Activated naive CD8-positive, alpha-beta T cell treated with anti-CD3 and anti-CD28 coated beads, Interleukin-2, amount 10 ng/mL, durations not matched to agents 7 days and 5 days (primary cell): ENCODE data around the gene LY6G6F. TPM values are rescaled to one million over a fixed set of nuclear protein-coding genes. Genes with fewer than 3 reads are reported as not detected.

Experiments used
- ATAC-seq: fragments of 150-1000 bp; cut with Tn5 transposase; one replicate; pipeline ENCODE4 v1.10.0; 2021; ENCODE audit warnings: low read depth, moderate library complexity
- POLR2A ChIA-PET: fragments of 350-600 bp; sonication (Branson Sonifier 250); formaldehyde crosslinking; loops from one replicate; lab custom pipeline; 2021; ENCODE audit warnings: antibody characterized with exemption; lab: Charles Lee
- DNase-seq: peaks from one replicate; pipeline ENCODE4 v3.0.0; 2021
- H3K27ac Mint-ChIP-seq: one replicate; pipeline ENCODE4 v1.8.0; 2022; ENCODE audit warnings: mild to moderate bottlenecking, mixed read lengths
- H3K27me3 Mint-ChIP-seq: one replicate; pipeline ENCODE4 v1.8.0; 2022; ENCODE audit warnings: mild to moderate bottlenecking, moderate library complexity, mixed read lengths
- H3K36me3 Mint-ChIP-seq: one replicate; pipeline ENCODE4 v1.8.0; 2021; ENCODE audit warnings: mild to moderate bottlenecking, mixed read lengths
- H3K4me1 Mint-ChIP-seq: one replicate; pipeline ENCODE4 v1.8.0; 2021; ENCODE audit warnings: mixed read lengths
- H3K4me3 Mint-ChIP-seq: one replicate; pipeline ENCODE4 v1.8.0; 2022; ENCODE audit warnings: mild to moderate bottlenecking, moderate library complexity, mixed read lengths
- H3K9me3 Mint-ChIP-seq: one replicate; pipeline ENCODE4 v1.8.0; 2021; ENCODE audit warnings: mixed read lengths
- total RNA-seq, 2 experiments: library from RNA; stranded (reverse); gene quantifications; one replicate each; pipeline ENCODE4 v1.2.3, GENCODE V29; 2021

The LY6G6F gene, protein sequence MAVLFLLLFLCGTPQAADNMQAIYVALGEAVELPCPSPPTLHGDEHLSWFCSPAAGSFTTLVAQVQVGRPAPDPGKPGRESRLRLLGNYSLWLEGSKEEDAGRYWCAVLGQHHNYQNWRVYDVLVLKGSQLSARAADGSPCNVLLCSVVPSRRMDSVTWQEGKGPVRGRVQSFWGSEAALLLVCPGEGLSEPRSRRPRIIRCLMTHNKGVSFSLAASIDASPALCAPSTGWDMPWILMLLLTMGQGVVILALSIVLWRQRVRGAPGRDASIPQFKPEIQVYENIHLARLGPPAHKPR
- not detected for total RNA-seq

DNA sequence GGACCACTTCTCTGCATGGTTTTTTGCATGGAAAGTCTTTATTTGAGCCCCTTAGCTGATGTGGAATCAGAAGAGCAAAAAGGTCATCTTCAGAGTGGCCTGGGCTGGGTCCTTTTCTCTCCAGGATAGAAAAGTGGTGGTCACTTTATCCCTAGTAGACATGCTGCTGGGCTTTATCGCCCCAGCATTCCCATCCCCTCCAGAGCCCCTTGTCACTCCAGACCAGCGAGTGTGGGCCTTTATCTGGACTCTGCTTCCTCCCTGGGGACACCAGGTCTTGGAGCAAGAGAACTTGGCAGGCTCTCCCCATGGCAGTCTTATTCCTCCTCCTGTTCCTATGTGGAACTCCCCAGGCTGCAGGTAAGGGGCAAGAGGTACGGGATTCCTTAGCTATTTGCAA, at the start of gene LY6G6F:
Gene LY6G6F (plus strand): TSS at position 268 of the 400 bp plus-strand sequence. CDS start 41 bp downstream, at position 309.
- no peaks in the 10 kb centered on the region for H3K9me3 Mint-ChIP-seq
- peaks cover 20% of the 10 kb centered on the region for H3K4me1 Mint-ChIP-seq
- no peak within 1 kb of the TSS for H3K4me3 Mint-ChIP-seq
- no peaks in the 10 kb centered on the region for H3K36me3 Mint-ChIP-seq
- DNase-seq (no peak), ATAC-seq (no peak)
- H3K27me3 Mint-ChIP-seq, result peaks cover 3% of the 10 kb centered on the region
- POLR2A ChIA-PET, result interaction anchor here (0.9 to 5.4 kb wide), 2 partner anchors 9 to 32 kb away, joined by 3 to 34 read pairs; partner anchors contain the start of genes LY6G6D and MSH5
- no peak within 1 kb of the TSS for H3K27ac Mint-ChIP-seq

DNA sequence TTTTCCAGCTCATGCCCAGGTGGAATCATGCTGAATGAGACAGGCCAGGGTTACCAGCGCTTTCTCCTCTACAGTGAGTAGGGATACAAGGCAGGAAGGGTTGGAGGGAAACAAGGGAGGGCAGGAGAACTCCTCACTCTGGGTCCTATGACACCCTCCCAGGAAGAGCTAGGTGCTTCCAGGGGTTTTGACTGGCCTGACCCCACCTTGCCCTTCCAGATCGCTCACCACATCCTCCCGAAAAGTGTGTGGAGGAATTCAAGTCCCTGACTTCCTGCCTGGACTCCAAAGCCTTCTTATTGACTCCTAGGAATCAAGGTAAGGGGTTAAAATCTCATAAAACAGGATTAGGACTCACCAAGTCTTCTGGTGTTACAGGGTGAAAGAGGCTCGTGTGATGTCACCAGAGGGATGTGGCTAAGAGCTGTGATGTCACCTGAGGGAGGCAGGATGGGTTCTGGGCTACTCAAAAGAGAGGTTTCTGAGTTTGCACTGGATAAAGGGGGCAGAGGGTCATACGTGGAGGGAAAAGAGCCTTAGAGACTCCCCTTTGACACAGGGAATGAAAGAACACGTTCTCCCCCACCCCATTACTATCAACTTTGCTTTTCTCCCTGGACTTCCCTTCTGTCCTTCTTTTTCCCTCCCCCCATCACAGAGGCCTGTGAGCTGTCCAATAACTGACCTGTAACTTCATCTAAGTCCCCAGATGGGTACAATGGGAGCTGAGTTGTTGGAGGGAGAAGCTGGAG, 49.1 kb upstream of the LY6G6F start:
- no peak for DNase-seq
- no peaks in the 10 kb centered on the region for H3K27me3 Mint-ChIP-seq
- H3K4me1 Mint-ChIP-seq, result peaks cover 50% of the 10 kb centered on the region

DNA sequence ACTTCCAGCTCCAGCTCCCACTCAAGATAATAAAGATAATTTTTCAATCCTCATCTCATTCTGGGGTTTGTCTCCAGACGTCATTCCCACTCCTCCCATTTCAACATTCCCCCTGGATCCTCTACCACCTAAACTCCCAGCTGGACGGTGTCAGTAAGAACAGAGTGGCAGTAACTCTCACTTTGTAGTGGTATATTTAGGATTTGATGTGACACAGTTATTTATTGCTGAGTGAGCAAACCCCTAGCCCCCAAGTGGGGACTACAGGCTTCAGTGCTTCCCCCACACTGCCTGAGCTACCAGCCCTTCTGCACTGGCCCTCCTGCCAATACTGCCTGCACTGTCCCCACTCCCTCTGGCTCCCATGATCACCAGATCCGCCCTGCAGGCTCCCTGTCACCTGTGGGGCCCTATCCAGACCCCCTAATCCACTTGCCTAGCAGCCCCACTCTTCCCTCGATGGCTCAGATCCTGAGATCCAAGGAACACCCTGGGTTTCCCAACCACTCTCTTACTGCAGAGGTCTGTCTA, 48.4 kb upstream of the LY6G6F start:
- peak overlapping the region; percentile 92 for H3K4me3 Mint-ChIP-seq
- H3K27ac Mint-ChIP-seq, result peak overlapping the region; percentile 89
- POLR2A ChIA-PET, result interaction anchor here (0.5 to 2.0 kb wide), 4 partner anchors 36 to 129 kb away, joined by 3 to 9 read pairs (median 4); partner anchors contain the start of gene DDX39B
- H3K27me3 Mint-ChIP-seq, result no peaks in the 10 kb centered on the region
- DNase-seq (no peak), ATAC-seq (no peak)
- peaks cover 34% of the 10 kb centered on the region for H3K36me3 Mint-ChIP-seq
- H3K9me3 Mint-ChIP-seq, result no peaks in the 10 kb centered on the region
- H3K4me1 Mint-ChIP-seq, result peaks cover 51% of the 10 kb centered on the region

More for the DNA sequence above, 49.1 kb upstream of the LY6G6F start:
- H3K4me3 Mint-ChIP-seq, result peak overlapping the region; percentile 92
- H3K9me3 Mint-ChIP-seq, result no peaks in the 10 kb centered on the region
- POLR2A ChIA-PET, result interaction anchor here (0.5 to 1.1 kb wide), 2 partner anchors 46 to 80 kb away, joined by 3 read pairs; no protein-coding TSS in a partner anchor
- H3K36me3 Mint-ChIP-seq, result peaks cover 29% of the 10 kb centered on the region
- no peak for ATAC-seq
- peak overlapping the region; percentile 89 for H3K27ac Mint-ChIP-seq

DNA sequence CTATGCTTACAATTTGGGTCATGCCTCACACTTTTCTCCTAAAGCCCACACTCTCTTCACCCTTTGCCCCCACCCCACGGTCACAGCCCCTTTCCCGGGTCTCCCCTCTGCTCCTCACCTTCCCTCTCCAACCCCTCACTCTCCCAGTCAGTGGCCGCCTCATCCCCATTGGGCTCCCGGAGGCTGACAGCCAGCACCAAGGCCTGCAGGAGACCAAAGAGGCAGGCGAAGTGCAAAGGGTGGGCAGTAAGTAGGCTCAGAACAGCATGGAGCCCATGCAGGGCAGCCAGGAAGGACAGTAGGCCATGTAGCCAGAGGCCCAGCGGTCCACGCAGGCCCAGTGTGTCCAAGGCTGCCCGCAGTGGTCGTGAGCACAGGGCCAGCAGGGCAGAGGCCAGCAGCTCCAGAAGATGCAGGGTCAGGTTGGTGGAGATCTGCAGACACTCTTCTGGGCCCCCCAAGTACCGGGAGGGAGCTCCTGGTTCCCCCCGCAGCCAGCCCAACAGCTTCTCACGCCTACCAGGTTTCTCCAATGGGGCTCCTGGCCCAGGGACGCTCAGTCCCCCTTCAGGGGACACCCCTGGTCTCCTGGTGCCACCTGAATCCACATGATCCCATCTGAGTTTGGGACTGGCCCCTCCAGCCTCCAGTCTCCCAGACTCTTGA, 47.5 kb upstream of the LY6G6F start:
- ATAC-seq, result no peak
- Mint-ChIP-seq H3K9me3 (no peaks in the 10 kb centered on the region), H3K4me1 (peaks cover 58% of the 10 kb centered on the region), H3K4me3 (peak overlapping the region; percentile 92), H3K27me3 (no peaks in the 10 kb centered on the region), H3K27ac (peak overlapping the region; percentile 89), H3K36me3 (peaks cover 41% of the 10 kb centered on the region)
- POLR2A ChIA-PET, result interaction anchor here (0.6 to 2.7 kb wide), 8 partner anchors 13 to 1917 kb away, joined by 3 to 21 read pairs (median 4); partner anchors contain the start of gene DDX39B
- DNase-seq, result no peak

DNA sequence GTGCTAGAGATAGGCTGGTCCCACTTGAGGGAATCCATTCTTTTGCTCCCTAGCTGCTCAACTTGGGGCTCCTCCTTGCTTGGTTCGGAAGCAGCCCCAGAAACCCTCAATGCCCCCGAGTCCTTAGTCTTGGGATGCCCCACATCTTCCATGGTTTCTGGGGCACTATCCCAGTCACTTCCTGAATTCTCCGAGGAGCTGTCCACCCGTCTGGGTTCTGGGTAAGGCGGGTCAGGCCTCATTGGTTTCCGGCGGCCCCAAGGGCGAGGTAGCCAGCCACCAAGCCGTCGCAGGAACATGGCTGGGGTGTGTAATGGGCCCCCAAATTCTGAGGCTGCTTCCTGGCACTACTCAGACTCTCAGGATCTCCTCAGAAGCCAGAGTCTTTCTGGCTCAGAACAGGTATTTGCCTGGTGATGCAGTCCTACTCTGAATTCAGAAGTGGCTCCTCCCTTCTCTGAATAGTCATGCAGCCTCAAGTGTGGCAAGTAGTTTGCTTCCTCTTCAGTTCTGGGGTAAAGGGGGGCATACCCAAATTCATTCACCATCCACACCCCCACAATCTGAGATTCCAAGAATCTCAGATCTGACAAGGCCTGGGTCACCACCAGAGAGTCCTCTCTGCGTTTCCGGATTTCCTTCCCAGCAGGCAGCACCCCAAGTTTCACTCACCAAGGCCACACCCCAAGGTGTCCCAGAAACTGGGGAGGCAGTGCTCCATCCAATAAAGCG, 46.9 kb upstream of the LY6G6F start:
- DNase-seq (no peak), ATAC-seq (peak; percentile 53)
- Mint-ChIP-seq H3K9me3 (no peaks in the 10 kb centered on the region), H3K36me3 (peaks cover 46% of the 10 kb centered on the region), H3K27ac (peak overlapping the region; percentile 89), H3K27me3 (no peaks in the 10 kb centered on the region), H3K4me1 (peaks cover 61% of the 10 kb centered on the region), H3K4me3 (peak overlapping the region; percentile 92)
- POLR2A ChIA-PET, result interaction anchor here (1.0 to 7.0 kb wide), 11 partner anchors 7 to 242 kb away, joined by 3 to 138 read pairs (median 4); partner anchors contain the start of genes ABHD16A, APOM, BAG6 and CLIC1

DNA sequence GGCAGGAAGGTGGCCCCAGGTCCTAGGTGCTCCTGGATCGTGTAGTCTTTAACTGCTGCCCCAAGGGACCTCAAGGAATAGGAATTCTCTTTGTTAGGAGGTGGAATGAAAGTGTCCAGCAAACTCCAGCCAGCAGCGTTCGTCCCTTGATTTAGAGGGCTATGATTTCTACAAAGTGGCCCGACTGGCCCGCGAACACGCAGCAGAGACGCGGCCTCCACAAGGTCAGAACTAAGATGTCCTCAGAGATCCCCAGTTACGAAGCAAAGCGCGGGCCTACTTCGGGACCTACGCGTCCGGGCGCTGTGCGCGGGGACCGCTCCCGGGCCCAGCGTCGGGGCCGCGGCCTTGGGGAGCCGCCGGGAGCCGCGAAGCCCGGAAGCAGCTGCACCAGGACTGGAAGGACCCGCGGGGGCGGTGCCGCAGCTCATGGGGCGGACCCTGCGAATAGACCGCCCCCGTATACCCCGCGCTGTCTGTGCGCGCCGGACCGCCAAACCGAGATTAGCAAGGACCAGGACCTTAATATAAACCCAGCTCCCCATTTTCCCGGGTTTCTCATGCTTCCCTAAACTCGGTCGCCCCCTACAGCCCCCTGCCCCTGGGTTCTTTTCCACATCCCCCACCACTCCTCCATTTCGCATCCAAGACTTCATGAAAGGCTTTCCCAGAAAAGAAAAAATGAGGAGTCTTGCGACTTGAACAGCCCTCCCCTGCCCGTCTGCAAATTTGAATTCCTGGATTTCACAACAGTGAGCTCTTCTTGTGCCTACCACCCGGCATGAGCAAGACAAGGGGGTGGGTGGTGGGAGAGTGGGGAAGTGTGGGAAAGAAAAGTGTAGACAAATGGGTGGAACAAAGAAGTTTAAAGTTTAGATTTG, 46.0 kb upstream of the LY6G6F start, which contains the start of gene C6orf47:
Gene C6orf47 (minus strand): TSS at position 398 of the 881 bp plus-strand sequence. CDS start 831 bp downstream, outside the sequence.
- H3K9me3 Mint-ChIP-seq, result no peaks in the 10 kb centered on the region
- DNase-seq (peak; percentile 88), ATAC-seq (peak; percentile 69)
- peaks cover 56% of the 10 kb centered on the region for H3K4me1 Mint-ChIP-seq
- peak within 1 kb of the TSS; percentile 89 for H3K27ac Mint-ChIP-seq
- H3K4me3 Mint-ChIP-seq, result peak within 1 kb of the TSS; percentile 92
- H3K36me3 Mint-ChIP-seq, result peaks cover 44% of the 10 kb centered on the region
- H3K27me3 Mint-ChIP-seq, result no peaks in the 10 kb centered on the region
- POLR2A ChIA-PET, result interaction anchor here (0.6 to 7.0 kb wide), 13 partner anchors 8 to 242 kb away, joined by 3 to 138 read pairs (median 4); partner anchors contain the start of genes ABHD16A, APOM, BAG6 and CLIC1

DNA sequence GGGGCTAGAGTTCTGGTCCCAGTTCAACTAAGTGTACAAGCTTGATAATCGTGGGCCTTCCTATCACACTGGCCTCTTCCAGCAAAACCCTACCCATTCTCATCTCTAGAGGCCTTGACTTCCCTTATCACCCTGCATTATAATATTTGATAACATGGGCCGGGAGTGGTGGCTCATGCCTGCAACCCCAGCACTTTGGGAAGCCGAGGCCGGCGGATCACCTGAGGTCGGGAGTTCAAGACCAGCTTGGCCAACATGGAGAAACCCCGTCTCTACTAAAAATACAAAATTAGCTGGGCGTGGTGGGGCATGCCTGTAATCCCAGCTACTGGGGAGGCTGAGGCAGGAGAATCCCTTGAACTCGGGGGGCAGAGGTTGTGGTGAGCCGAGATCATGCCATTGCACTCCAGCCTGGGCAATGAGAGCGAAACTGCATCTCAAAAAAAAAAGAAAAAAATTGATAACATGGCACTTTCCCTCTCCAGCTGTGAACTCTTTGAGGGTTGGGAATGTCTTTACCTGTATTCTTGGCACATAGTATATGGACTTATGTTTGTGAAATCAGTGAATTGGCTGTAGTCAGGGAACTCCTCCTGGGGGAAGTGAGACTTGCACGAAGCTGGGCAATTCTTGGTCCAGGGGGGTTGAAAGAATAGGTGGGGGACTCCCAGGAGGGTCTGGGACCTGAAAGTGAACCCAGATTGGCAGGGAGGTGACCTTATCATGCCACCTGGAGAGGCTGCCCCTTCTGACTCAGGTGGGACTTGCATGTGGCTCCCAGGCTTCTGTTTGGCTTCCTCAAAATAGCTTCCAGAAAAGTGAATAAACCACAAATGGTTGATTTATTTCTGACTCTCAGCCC, 45.2 kb upstream of the LY6G6F start:
- peak overlapping the region; percentile 79 for H3K27ac Mint-ChIP-seq
- no peaks in the 10 kb centered on the region for H3K9me3 Mint-ChIP-seq
- H3K4me3 Mint-ChIP-seq, result peak overlapping the region; percentile 92
- ATAC-seq (no peak), DNase-seq (no peak)
- POLR2A ChIA-PET, result interaction anchor here (0.6 to 7.0 kb wide), 13 partner anchors 8 to 241 kb away, joined by 3 to 138 read pairs (median 4); partner anchors contain the start of genes ABHD16A, APOM, BAG6 and CLIC1
- H3K4me1 Mint-ChIP-seq, result peaks cover 52% of the 10 kb centered on the region
- peaks cover 48% of the 10 kb centered on the region for H3K36me3 Mint-ChIP-seq
- H3K27me3 Mint-ChIP-seq, result no peaks in the 10 kb centered on the region

DNA sequence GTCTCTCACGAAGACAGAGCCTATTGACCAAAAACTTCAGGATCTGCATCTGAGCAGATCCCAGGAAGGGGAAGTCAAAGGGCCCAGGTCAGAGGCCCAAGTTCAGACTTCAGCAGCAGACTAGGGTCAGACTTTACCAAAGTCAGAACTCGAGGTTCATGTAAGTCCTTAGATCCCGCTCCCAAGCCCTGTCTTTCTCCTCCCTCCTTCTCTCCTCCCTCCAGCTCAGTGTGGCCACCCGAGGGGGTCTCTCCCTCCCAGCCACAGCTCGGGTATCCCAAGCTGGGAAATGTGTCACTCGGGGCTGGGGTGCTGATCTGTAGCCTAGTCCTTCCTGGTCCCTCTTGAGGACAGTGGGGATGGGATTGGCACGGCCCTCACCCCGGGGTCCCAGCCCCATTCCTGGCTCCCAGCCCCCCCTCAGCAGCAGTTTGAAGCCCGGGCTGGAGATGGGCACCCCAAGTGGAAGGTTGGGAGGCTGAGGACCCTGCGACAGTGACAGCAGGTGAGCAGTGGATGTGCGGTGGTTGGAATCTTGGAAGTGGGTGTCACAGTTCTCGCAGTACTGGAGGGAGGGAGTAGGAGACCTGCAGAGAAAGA, 44.4 kb upstream of the LY6G6F start:
- H3K36me3 Mint-ChIP-seq, result peaks cover 51% of the 10 kb centered on the region
- DNase-seq, result no peak
- ATAC-seq, result no peak
- no peaks in the 10 kb centered on the region for H3K9me3 Mint-ChIP-seq
- peak overlapping the region; percentile 68 for H3K4me3 Mint-ChIP-seq
- POLR2A ChIA-PET, result interaction anchor here (0.6 to 7.0 kb wide), 5 partner anchors 9 to 179 kb away, joined by 3 to 138 read pairs (median 4); partner anchors contain the start of genes APOM, BAG6 and LSM2
- H3K27ac Mint-ChIP-seq, result peak overlapping the region; percentile 45
- H3K4me1 Mint-ChIP-seq, result peaks cover 54% of the 10 kb centered on the region
- H3K27me3 Mint-ChIP-seq, result no peaks in the 10 kb centered on the region

DNA sequence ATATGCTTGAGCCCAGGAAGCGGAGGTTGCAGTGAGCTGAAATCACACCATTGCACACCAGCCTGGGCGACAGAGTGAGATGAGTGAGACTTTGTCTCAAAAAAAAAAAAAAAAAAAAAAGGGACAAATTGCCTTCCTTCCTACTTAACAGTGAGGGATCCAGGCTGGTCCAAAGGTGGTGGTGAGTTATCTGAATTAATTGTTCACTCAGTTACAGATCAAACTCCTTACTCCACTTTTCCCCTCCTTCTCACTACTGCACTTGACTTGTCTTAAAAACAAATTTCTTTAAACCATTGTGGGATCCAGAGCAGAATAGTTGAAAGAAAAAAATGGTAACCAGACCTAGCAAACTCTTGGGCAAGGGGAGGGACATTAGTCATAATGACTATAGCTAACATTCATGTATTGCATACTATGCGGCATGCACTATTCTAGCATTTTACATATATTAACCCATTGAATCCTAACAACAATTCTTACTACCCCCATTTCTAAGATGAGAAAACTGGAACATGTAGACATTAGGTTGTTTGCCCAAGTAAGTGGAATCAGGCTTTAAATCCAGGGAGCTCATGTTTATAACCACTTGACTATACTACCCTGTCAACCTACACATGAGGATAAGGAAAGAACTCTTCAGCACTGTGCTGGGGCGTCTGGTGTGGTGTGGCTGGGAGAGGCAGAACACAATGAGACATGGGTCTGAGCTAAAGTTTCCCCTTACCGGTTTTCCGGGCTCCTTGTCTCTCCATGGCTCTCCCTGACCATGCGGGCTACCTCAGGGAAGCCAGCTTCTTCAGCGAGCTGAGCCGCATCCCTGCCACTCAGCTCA, 43.3 kb upstream of the LY6G6F start:
- DNase-seq (no peak), ATAC-seq (no peak)
- Mint-ChIP-seq H3K4me1 (peaks cover 52% of the 10 kb centered on the region), H3K27ac (peak overlapping the region; percentile 98), H3K27me3 (no peaks in the 10 kb centered on the region), H3K9me3 (no peaks in the 10 kb centered on the region), H3K4me3 (peak overlapping the region; percentile 96), H3K36me3 (peaks cover 55% of the 10 kb centered on the region)
- POLR2A ChIA-PET, result interaction anchor here (0.8 to 7.0 kb wide), 9 partner anchors 10 to 159 kb away, joined by 3 to 138 read pairs (median 6); partner anchors contain the start of genes ABHD16A, APOM, BAG6 and CLIC1
